Neutrophil (primary cell): Measurements from ENCODE around the gene CERT1.
A peak's percentile ranks its signal among the peaks of the same experiment; 100 is the strongest.

Experiments used
- H3K27ac ChIP-seq: fragments of 200-600 bp; sonication (generic); 2 replicates; pipeline ENCODE4 v1.5.1; 2016; ENCODE audit warnings: mild to moderate bottlenecking, moderate library complexity
- H3K27me3 ChIP-seq: fragments of 200-600 bp; sonication (generic); 2 replicates; pipeline ENCODE4 v1.6.0; 2016; ENCODE audit warnings: mild to moderate bottlenecking
- H3K36me3 ChIP-seq: fragments of 200-600 bp; sonication (generic); 2 replicates; pipeline ENCODE4 v1.5.1; 2017
- H3K4me1 ChIP-seq, 2 experiments: fragments of 200-600 bp in 1 of 2; sonication (generic) in 1 of 2; 1 replicate in 1 of 2; 2 replicates in 1 of 2; pipeline versions ENCODE4 v1.5.1 to v1.6.1; 2013 to 2016; ENCODE audit warnings: low read depth in 1 of 2, low read length in 1 of 2, mild to moderate bottlenecking in 1 of 2, moderate library complexity in 1 of 2; ENCODE audit not compliant: control insufficient read depth in 1 of 2, insufficient read depth in 1 of 2
- H3K4me3 ChIP-seq, 2 experiments: fragments of 200-600 bp in 1 of 2; sonication (generic) in 1 of 2; 1 replicate in 1 of 2; 2 replicates in 1 of 2; pipeline ENCODE4 v1.5.1; 2013 to 2016; ENCODE audit warnings: low read depth in 1 of 2, low read length in 1 of 2, mild to moderate bottlenecking in 1 of 2, moderate library complexity in 1 of 2
- H3K9me3 ChIP-seq: fragments of 200-600 bp; sonication (generic); 2 replicates; pipeline ENCODE4 v1.5.1; 2016
- TF ChIP-seq, protein P1 (sequence below): fragments of 200-600 bp; sonication (generic); IDR thresholded peaks from 2 replicates; pipeline ENCODE4 v1.5.1; 2016; ENCODE audit warnings: antibody characterized with exemption

Gene CERT1

DNA sequence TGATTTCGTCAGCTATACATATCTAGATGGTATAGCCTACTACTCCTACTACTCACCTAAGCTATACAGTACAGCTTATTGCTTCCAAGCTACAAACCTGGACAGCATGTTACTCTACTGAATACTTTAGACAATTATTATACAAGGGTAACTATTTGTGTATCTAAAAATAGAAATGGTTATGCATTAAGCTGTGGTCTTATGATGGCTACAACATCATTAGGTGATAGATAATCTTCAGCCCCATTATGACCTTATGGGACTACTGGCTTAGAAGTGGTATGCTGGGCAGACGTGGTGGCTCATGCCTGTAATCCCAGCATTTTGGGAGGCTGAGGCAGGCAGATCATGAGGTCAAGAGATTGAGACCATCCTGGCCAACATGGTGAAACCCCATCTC lies 40.2 kb downstream of the CERT1 start:
- Histone ChIP-seq H3K9me3 (no peaks in the 10 kb centered on the region), H3K36me3 (no peaks in the 10 kb centered on the region), H3K4me3 (no peak overlapping the region), H3K27ac (no peak overlapping the region), H3K27me3 (no peaks in the 10 kb centered on the region), H3K4me1 (peaks cover 6 to 9% of the 10 kb centered on the region in 2 experiments)
- TF ChIP-seq, protein P1, sequence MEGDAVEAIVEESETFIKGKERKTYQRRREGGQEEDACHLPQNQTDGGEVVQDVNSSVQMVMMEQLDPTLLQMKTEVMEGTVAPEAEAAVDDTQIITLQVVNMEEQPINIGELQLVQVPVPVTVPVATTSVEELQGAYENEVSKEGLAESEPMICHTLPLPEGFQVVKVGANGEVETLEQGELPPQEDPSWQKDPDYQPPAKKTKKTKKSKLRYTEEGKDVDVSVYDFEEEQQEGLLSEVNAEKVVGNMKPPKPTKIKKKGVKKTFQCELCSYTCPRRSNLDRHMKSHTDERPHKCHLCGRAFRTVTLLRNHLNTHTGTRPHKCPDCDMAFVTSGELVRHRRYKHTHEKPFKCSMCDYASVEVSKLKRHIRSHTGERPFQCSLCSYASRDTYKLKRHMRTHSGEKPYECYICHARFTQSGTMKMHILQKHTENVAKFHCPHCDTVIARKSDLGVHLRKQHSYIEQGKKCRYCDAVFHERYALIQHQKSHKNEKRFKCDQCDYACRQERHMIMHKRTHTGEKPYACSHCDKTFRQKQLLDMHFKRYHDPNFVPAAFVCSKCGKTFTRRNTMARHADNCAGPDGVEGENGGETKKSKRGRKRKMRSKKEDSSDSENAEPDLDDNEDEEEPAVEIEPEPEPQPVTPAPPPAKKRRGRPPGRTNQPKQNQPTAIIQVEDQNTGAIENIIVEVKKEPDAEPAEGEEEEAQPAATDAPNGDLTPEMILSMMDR: no peak

DNA sequence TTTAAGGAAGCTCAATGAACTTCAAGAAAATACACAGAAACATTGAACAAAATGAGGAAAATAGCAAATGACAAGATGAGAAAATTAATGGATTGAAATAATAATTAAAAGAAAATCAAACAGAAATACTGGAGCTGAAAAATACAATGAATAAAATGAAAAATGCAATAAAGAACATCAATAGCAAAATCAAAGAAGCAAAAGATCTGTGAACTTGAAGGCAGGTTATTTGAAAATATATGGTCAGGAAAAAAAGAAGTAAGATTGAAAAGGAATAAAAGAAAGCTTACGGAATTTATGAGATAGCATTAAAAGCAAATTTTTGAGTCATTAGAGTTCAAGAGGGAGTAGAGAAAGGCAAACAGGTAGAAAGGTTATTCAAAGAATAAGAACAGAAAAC lies 42.4 kb downstream of the CERT1 start:
- no peaks in the 10 kb centered on the region for H3K9me3 ChIP-seq
- TF ChIP-seq, protein P1: no peak
- H3K27me3 ChIP-seq: no peaks in the 10 kb centered on the region
- no peak overlapping the region for H3K27ac ChIP-seq
- no peaks in the 10 kb centered on the region for H3K36me3 ChIP-seq
- no peak overlapping the region for H3K4me3 ChIP-seq
- peaks cover 12% of the 10 kb centered on the region in 2 experiments for H3K4me1 ChIP-seq

DNA sequence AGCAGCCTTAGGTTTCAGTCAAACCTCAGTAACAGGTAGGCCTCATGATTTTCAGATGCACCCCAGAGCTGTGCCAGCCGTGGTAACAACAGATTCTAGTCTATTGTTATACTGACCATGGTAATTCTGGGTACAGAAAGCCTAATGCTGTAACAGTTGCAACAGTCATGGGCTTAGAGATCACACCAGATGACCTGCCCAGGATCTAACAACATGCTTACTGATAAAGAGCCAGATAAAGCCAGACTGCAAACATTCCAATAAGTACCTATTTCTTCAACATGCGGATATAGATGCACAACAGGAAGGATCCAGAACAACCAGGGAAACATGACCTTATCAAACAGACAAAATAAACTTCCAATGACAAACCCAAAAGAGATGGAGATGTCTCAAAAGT lies 42.8 kb downstream of the CERT1 start:
- Histone ChIP-seq H3K27ac (peak overlapping the region; percentile 35), H3K4me3 (no peak overlapping the region), H3K36me3 (no peaks in the 10 kb centered on the region), H3K9me3 (no peaks in the 10 kb centered on the region), H3K4me1 (peaks cover 16% of the 10 kb centered on the region in 2 experiments), H3K27me3 (no peaks in the 10 kb centered on the region)
- TF ChIP-seq, protein P1: no peak

DNA sequence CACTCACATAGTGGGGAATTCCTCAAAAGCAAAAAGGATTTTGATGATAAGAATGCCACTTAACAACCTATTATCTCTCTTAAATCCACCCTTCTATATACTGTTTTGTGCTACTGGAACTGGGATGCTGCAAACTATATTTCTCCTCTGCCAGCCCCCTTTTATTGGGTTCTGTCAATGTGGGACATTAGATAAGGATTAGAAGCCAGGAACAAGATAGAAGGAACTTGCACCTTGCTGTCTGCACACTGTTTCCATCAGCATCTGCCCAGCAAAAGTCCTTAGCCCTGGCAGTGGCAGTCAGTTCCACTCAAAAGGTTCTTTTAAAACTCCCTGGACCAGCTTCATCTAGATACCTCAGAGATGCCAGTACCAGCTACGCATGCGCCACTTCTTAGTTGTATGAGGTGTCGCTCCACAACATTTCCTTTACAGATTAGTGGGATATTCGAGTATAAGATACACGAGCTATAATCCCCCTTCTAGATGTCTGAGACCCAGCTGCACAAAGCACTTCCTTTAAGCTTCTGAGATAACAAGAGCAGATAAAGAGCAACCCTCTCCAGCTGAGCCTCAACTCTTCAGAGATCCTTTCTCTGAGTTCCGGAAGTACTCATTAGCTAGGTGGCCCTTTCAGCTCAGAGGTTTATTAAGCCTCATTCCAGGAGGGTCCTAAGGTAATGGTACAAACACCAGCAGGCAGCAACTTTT lies 45.3 kb downstream of the CERT1 start:
- Histone ChIP-seq H3K4me3 (no peak overlapping the region), H3K27ac (no peak overlapping the region), H3K27me3 (no peaks in the 10 kb centered on the region), H3K4me1 (peaks cover 29 to 34% of the 10 kb centered on the region in 2 experiments), H3K9me3 (no peaks in the 10 kb centered on the region), H3K36me3 (no peaks in the 10 kb centered on the region)
- TF ChIP-seq, protein P1: no peak

DNA sequence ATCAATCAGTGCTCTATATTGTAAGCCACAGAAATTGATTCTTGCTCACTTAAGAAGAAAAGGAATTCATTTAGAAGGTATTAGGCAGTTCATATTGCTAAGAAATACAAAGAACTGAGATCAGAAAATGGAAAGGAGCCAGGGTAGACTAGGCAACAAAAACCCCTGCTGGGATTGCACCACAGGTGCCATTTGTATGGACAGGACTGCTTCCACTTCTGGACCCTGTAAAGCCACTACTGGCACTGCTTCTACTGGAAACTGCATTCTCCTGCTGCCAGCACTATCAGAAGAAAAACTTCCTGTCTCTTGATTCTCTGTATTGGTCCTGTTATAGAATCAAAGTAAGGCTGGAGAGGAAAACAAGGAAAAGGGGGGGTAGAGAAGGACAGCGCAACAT lies 45.9 kb downstream of the CERT1 start:
- Histone ChIP-seq H3K9me3 (no peaks in the 10 kb centered on the region), H3K36me3 (no peaks in the 10 kb centered on the region), H3K4me3 (no peak overlapping the region), H3K4me1 (peaks cover 31 to 37% of the 10 kb centered on the region in 2 experiments), H3K27me3 (no peaks in the 10 kb centered on the region), H3K27ac (no peak overlapping the region)
- TF ChIP-seq, protein P1: no peak
